Measurements from ENCODE around the gene RBPJ.

Gene RBPJ

GRCh38 chr4:26413582-26413981 is 92.8 kb downstream of the RBPJ start:
- DNase-seq (ENCODE audit: low read depth in 4 of 4, low spot score in 1 of 4), result no peak

DNA sequence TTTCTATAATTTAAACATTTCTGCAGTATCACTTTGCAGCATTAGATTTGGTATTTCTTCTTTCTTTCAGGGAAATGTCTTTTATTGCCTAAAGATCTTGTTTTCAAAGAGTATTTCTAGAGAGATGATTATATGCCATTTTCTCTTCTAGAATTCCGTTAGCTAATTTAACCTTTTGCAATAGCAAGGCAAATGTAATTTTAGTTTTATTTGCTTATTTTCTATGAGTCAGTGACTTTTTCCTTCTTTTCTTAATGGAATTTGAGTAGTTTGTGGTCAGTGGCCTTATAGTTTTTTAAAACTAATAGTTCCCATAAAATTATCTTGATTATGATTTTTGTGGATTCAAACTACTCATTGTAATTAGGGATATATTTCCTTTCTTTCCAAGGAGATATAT is 97.3 kb downstream of the RBPJ start:
- DNase-seq (ENCODE audit: low read depth in 4 of 4, low spot score in 1 of 4), result no peak

GRCh38 chr4:26418850-26419249 is 98.0 kb downstream of the RBPJ start:
- no peak for DNase-seq (ENCODE audit: low read depth in 4 of 4, low spot score in 1 of 4)

GRCh38 chr4:26420438-26420837 is 99.6 kb downstream of the RBPJ start:
- no peak for DNase-seq (ENCODE audit: low read depth in 4 of 4, low spot score in 1 of 4)

GRCh38 chr4:26420913-26421312 is 100.1 kb downstream of the RBPJ start:
- DNase-seq (ENCODE audit: low read depth in 4 of 4, low spot score in 1 of 4), result no peak

- no peak for DNase-seq (ENCODE audit: low read depth in 4 of 4, low spot score in 1 of 4)
Observed at GRCh38 chr4:26424153-26424552, 103.3 kb downstream of the RBPJ start.

- DNase-seq (ENCODE audit: low read depth in 4 of 4, low spot score in 1 of 4), result no peak
Observed at GRCh38 chr4:26424838-26425237, 104.0 kb downstream of the RBPJ start.

- DNase-seq (ENCODE audit: low read depth in 4 of 4, low spot score in 1 of 4), result no peak
Observed at GRCh38 chr4:26425953-26426352, 105.1 kb downstream of the RBPJ start.

GRCh38 chr4:26426892-26427291 is 106.1 kb downstream of the RBPJ start:
- DNase-seq (ENCODE audit: low read depth in 4 of 4, low spot score in 1 of 4), result no peak

- no peak for DNase-seq (ENCODE audit: low read depth in 4 of 4, low spot score in 1 of 4)
Observed at GRCh38 chr4:26429910-26430309, 109.1 kb downstream of the RBPJ start.

DNA sequence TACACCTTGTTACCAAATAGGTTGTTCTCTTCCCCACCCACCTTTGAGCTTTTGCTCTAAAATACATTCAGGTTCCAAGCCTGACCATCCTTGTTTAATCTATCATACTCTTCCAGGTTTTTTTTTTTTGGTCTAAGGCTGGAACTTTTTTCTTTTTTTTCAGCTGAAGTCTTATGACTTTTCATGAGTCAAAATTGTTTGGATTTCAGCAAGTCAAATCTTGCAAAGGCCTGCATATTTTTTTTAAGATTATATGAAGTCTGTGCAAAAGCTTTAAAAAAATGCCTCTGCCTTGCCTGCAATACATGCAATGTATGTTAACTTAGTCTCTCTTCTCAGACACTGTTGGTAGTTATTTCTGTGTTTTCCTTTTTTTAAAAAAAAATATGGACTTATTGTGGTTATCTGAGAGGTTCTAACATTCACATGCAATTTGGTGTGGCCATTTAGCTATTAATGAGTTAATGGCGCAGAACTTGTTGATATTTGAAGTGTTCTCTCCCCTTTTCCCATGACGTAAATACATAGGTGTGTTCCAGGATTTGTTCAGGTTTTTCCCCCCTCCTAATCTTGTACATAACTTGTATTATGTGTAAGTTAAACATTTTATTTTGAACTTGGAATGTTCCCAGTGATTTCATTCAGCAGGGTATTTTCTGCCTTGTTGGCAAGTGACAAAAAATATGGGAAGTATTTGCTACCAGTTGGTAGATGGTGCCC is 110.8 kb downstream of the RBPJ start:
- DNase-seq (ENCODE audit: low read depth in 4 of 4, low spot score in 1 of 4), result no peak

- no peak for DNase-seq (ENCODE audit: low read depth in 4 of 4, low spot score in 1 of 4)
Observed at GRCh38 chr4:26432419-26432818, 111.6 kb downstream of the RBPJ start.

DNA sequence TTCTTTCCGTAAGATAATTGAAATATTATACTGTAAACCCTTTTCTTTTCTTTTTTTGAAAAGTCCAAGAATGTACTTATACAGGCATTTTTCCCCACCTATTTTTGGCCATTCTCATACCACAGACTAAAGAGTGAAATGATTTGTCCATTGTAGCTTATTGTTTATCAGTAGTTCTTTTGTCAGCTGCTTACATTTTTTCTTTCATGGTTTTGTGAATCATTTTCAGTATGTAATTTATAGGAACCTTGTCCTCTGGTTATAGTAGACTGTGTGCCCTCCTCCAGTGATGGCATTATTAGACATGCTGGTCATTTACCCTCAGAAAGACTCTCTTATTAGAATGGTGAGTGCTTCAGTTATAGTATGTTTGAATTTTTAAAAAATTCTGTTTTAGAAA is 112.7 kb downstream of the RBPJ start:
- no peak for DNase-seq (ENCODE audit: low read depth in 4 of 4, low spot score in 1 of 4)

DNA sequence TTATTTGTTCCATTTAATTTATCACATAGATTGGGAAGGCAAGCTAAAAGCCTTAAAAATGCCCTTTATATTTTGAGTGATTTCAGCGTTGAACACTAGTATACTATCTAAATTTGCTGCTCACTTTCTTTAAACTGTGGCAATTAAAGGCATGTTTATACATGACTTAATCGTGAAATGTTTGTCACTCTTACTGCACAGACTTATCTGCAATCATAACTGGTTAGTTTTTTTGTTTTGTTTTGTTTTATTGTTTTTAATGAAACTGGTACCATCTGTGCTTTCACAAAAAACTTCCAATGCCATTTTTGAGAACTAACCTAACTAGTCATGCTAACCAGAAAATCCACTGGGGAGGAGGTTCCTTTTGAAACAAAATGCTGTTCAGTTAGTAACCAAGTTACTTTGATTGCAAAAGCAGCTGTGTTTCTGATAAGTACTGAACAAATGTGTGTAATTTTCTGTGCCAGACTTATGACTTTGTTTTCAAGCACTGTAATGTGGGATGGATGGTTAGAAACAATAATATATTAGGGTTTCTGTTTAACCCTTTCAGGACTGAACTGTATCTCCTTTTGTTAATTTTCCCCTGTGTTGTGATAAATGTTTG is 113.3 kb downstream of the RBPJ start:
- no peak for DNase-seq (ENCODE audit: low read depth in 4 of 4, low spot score in 1 of 4)

DNA sequence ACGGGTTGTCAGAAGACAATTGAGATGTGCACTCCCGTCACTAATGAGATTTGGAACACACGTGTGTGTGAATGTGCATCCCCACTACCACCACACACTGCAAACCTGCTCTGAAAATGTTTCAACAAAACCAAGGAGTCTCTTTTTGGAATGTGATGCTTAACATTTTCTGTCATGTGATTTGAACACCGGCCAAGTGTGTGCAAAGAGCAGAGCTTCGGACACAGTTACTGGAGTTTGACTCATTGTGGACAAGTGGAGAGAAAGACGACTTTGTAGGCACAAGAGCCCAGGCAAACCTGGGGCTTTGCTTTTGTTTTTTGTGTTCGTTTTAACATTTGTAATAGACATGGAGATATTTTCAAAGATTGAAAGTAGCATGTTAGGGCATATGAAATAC is 120.3 kb downstream of the RBPJ start:
- no peak for DNase-seq (ENCODE audit: low read depth in 4 of 4, low spot score in 1 of 4)

DNA sequence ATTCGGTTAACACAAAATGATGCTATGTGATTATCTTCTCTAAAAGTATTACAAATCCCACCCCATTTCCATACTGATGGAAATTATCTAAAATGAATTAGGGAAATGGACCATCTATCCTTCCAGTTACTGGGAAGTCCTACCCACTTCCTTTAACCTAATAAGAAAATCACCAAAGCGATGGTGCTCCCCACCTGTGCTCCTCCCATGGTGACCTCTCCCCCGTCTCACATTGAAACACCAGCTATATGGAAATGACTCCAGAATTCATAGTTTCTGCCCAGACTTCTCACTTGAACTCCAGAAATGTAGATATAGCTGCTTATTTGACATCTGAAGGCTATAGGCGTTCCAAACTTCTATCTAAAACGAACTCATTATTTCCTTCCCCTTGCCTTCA is 121.0 kb downstream of the RBPJ start:
- DNase-seq (ENCODE audit: low read depth in 4 of 4, low spot score in 1 of 4), result no peak

DNA sequence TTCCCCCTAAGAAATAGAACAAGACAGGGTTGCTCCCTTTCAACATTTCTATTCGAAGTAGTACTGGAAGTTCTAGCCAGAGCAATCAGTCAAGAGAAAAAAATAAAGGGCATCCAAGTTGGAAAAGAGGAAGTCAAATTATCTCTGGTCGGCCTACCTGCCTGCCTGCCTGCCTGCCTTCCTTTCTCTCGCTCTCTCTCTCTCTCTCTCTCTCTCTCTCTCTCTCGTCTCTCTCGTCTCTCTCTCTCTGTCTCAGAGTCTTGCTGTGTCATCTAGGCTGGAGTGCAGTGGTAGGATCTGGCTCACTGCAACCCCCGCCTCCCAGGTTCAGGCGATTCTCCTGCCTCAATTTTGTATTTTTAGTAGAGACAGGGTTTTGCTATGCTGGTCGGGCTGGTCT is 126.6 kb downstream of the RBPJ start:
- no peak for DNase-seq (ENCODE audit: low read depth in 4 of 4, low spot score in 1 of 4)

DNA sequence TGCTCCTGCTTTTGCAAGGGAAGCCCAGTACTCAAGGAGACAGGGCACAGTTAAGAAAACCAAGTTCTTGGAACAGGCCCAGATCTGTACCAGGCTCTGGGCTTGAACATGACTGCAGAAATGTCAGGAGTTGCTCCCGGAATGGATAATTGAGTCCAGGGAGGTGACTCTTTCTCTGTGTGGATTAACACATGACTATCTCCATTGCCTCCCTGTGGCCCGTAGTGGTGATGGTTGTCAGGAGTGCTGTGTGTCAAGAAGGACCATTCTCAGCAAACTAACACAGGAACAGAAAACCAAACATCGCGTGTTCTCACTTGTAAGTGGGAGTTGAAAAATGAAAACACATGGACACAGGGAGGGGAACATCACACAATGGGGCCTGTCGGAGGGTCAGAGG is 129.6 kb downstream of the RBPJ start:
- no peak for DNase-seq (ENCODE audit: low read depth in 4 of 4, low spot score in 1 of 4)

GRCh38 chr4:26451597-26451996 is 130.8 kb downstream of the RBPJ start:
- DNase-seq (ENCODE audit: low read depth in 4 of 4, low spot score in 1 of 4), result no peak

DNA sequence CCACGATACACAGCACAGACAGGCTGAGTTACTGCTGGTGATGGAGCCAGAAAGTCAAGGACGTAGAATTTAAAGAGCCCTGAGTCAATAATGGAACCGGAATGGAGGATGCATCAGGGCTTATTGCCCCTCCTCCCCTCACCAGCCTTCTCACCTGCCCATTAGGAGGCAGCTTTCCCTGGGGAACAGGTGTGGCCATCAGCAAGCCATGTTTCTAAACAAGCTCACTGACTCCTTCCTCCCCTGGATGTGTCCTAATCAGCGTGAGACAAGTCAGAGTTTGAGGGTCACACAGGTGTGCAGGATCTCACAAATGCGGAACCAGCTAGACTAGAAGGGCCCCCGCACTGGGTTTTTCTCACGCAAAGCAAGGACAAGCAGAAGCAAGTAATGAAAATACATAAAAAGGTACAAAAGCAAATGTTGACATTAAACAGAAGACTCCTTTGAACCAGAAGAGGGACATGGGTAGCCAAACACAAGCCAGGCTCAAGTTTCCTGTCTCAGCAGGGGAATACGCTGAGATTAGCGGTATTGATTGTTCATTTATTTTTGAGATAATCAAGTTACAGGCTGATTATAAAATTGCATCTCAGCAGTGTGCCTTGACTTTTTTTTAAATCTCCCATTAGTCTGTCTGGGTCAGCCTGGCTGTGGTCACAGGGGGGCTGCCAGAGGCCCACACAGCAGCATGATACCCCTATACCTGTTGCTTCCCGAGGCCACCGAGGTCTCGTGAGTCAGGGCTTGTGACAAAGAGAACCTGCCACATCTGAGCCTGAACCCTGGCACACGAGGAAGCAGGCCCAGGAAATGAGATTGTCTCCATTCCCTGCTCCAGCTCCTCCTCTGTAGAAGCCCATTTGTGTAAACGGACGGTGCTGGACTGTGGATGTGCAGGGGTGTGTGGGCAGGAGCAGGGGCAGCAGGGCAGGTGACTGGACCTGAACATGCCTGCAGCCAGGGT is 132.0 kb downstream of the RBPJ start:
- DNase-seq (ENCODE audit: low read depth in 4 of 4, low spot score in 1 of 4), result no peak

GRCh38 chr4:26454961-26455360 is 134.1 kb downstream of the RBPJ start:
- no peak for DNase-seq (ENCODE audit: low read depth in 4 of 4, low spot score in 1 of 4)

GRCh38 chr4:26455571-26455970 is 134.8 kb downstream of the RBPJ start:
- no peak for DNase-seq (ENCODE audit: low read depth in 4 of 4, low spot score in 1 of 4)
